GM21515 (cell line): Measurements from ENCODE around the gene NSF.

ENCODE experiments used
- ATAC-seq: cut with Tn5 transposase; IDR thresholded peaks from one replicate; pipeline ENCODE4 v1.9.1; 2021; ENCODE audit not compliant: unreplicated experiment

The NSF gene

DNA sequence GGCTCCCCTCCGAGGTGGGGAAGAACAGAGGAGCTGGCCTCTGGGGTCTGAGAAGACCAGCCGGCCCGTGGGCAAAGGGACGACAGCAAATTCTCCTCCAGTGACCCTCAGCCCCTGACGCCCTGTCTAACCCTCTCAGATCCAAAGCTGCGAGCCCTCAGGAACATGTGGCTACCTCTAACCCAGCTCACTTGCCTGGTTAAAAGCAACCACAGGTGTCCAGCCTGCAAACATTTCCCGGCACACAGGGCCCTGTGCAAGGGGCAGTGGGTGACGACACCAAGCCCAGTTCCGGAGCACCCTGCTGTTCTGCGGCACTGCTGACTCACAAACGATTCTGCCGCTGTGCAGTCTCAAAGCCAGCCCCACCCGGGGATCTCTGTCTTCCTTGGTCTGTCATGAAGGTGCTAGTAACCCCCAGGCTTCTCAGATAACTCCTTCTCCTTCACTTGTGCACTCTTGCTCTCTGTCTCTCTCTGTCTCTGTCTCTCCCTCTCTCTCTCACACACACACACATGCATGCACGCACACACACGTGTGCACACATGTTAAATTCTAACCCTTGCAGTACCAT is 205.0 kb downstream of the NSF start:
- ATAC-seq = no peak

DNA sequence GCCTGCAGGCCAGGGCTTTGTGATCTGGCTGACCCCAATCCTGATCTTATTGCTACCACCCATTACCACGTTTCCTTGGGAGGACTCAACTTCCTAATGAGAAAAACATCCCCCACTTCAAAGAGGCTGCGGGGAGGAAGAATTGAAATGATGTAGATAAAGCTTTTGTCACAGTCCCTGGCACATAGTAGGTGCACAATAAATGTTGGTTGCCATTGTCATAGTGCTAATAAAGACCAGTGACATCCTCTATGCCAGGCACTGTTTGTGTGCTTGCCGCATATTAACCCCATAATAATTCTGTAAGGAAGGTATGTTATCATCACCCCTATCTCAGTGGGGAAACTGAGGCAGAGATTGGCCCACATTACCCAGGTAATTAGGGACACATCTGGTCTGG is 205.6 kb downstream of the NSF start:
- ATAC-seq = no peak

DNA sequence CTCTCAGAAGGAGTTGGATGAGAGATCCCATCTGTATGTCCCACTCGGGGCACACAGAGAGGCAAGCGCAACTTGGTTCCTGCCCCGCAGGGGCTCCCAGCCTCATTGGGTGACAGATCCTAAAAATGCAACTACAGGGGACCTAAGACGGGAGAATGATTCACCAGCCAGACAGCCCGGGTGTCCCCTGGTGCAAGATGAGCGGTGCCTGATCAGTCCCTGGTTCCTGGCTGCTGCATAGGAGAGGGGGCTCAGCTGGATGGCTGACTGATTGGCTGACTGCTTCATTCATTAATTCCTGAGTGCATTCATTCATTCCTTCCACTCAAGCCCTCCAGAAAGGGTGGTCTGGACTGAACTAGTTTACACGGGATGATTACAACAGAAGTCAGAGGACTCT is 206.1 kb downstream of the NSF start:
- ATAC-seq = no peak

DNA sequence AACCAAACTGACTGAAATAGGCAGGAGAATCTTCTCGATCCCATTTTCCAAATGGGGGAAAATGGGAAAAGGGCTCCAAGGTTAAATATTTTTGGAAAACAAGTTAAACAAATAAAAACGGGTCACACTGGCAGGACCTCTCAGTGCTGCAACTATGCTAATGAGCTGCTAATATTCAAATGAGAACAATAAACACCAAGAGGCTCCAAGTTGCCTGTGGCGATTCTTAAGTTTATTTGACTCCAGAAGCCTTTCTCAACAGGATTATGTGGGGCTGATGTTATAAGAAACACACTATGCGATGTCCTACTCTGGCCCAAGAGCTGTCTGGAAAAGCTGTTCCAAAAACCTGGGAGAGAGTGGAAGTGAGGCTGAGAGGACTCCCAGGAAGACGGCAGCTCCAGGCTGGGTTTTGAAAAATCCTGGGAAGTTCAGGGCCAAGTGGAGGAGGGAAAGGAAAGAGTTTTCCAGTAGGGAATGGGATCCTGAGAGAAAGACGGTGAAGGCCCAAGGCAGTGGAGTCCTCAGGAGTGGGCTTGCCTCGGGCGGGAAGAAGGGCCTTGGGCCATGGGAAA is 206.6 kb downstream of the NSF start:
- ATAC-seq = no peak

DNA sequence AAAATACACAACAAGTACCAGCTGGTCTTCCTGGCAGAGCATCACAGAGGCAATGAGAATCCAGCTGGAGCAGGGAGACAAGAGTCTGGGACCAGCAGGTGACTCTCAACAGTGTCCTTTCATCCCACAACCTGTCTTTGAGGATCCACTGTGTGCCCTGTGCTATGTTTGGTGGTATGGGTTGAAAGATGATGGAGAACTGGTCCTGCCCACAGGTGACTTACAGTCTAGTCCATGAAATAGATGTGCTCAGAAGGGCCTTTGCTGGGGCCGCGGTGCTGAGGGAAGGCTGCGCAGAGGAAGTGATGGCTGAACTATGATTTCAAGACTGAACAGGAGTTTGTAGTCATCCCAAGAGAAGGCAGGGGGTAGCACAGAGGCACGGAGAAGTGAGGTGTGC is 210.1 kb downstream of the NSF start:
- no peak for ATAC-seq

DNA sequence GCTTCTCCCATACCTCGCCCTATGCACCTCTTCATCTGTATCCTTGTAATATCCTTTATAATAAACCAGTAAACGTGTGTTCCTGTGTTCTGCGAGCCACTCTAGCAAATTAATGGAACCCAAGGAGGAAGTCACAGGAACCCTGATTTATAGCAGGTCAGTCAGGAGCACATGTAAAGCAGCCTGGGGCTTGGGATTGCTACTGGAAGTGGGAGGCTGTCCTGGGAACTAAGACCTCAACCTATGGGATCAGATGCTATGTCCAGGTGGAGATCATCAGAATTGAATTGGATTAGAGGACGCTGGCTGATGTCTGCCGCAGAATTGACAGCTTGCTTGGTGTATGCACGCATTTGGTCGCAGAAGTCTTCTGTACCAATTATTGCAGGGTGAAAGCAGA is 212.3 kb downstream of the NSF start:
- ATAC-seq = no peak

DNA sequence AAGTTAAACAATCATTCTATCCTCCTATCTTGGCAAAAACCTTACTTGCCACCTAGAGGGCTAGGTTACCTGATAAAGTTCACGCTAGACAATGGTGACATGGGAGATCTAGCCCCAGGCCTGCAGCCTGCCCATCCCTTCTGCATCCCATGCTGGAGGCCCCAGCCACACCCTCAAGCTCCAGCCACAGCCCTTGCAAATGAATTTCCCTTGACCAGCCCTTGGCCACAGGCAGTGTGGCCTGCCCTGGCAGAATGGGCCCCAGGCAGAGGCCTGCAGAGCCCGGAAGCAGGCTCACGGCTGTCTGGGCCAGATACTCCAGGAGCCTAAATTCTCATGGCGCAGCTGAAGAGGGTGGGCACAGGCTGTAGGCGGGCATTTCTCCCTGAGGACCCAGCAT is 213.1 kb downstream of the NSF start:
- ATAC-seq = no peak

DNA sequence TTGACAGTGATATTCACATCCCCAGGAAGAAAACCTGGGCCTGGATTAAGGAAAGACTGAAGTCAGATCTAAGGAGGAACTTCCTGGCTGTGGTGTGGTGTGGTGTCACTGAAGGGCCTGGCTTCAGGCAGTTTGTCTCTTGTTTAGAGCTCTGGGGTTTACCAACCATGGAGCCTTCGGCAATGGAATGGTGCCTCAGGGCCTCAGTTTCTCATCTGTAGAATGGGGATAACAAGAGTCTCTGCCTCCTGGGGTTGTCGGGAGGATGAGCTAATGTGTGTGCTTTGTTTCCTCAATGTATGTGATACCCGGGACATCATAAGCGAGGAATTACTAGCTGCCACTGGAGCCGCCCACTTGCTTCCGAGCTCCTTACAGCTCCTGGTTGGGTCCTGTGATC is 215.3 kb downstream of the NSF start:
- no peak for ATAC-seq
